HG03064 (cell line): ENCODE data around the gene TRIML1.

Experiments used
- ATAC-seq: cut with Tn5 transposase; IDR thresholded peaks from one replicate; pipeline ENCODE4 v1.9.1; 2021; ENCODE audit warnings: low read depth; ENCODE audit not compliant: unreplicated experiment

The TRIML1 gene, protein sequence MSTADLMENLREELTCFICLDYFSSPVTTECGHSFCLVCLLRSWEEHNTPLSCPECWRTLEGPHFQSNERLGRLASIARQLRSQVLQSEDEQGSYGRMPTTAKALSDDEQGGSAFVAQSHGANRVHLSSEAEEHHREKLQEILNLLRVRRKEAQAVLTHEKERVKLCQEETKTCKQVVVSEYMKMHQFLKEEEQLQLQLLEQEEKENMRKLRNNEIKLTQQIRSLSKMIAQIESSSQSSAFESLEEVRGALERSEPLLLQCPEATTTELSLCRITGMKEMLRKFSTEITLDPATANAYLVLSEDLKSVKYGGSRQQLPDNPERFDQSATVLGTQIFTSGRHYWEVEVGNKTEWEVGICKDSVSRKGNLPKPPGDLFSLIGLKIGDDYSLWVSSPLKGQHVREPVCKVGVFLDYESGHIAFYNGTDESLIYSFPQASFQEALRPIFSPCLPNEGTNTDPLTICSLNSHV

DNA sequence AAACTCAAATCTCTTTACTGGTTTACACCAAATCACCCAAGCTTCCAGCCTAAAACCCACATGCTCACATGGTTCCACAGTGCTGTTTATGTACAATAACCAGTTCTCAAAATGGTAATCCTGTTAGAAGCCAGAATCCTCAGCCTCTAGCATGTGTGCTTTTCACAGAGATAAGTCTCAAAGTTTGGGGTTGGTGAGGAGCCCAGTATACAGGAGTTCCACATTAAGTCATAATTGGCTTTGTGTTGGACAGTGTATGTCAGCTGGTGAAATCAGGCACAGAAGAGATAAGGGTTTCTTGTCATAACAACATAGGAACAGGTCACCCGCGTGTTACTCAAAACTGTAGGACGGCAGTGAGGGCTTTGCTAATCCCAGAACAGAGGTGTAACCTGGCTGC lies at the start of gene TRIML1:
Gene TRIML1, plus strand, starts transcription at position 301 of the 400 bp plus-strand sequence. CDS start 118 bp downstream, outside the sequence.
- no peak for ATAC-seq

GRCh38 chr4:188092824-188093223 lies 46.4 kb upstream of the TRIML1 start:
- no peak for ATAC-seq

GRCh38 chr4:188106454-188106853 lies 32.8 kb upstream of the TRIML1 start:
- ATAC-seq: no peak

GRCh38 chr4:188107931-188108843 lies 31.1 kb upstream of the TRIML1 start:
- ATAC-seq: no peak

- no peak for ATAC-seq
These were observed 30.0 kb upstream of the TRIML1 start, which contains the start of gene TRIML2 for GRCh38 chr4:188109157-188109755. TSS of gene TRIML2 (minus strand) at chr4:188109603. CDS start at chr4:188105368, 4,235 bp downstream.

DNA sequence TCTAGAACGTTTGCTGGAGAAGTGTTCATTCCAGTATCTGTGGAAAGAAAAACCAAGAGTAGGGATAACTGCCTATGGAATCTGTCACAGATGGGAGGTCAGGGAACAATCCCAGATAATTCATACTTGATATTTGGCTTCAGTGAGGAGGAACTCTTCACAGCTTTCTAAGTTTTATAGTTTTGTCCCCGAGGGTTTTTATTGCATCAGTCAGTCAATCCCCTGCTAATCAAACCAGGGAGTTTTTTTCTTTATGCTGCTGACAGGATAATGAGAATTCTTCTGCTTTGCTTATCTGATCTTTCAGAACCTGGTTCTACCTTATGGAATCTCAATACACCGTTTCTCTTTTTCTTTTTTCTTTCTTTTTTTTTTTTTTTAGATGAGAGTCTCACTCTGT lies 29.2 kb upstream of the TRIML1 start:
- ATAC-seq: no peak

DNA sequence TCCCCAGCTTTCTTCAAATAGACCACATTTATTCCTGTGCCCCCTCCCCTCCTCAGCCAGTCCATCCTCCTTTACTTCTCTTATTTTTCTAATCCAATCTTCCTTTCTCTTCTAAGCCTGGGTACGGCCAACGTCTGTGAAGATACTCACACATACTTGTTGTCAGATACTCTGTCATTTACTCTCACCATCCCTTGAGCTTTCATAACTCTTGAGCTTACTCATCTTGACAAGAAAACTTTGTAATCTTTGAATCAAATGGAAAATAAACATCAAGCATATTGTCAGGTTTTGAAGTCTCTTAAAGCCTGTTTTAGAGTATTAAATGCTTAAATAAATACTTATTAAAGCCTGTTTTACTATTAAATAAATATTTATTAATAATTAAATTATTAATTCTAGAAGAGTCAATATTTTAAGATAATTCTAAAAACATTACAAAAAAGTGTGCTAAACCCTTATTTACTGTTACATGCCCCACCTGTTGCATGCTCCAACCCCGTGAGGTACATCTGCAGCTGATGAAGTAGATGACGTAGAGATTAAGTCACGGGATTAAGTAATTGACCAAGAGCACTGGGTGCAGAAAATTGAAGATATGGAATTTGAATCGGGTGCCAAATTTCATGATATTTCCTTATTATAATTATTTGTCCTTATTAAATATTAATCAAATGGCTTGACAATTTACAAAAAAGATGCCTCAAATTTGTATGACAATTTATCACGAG lies 28.3 kb upstream of the TRIML1 start:
- no peak for ATAC-seq

GRCh38 chr4:188111955-188112354 lies 27.3 kb upstream of the TRIML1 start:
- ATAC-seq: no peak

DNA sequence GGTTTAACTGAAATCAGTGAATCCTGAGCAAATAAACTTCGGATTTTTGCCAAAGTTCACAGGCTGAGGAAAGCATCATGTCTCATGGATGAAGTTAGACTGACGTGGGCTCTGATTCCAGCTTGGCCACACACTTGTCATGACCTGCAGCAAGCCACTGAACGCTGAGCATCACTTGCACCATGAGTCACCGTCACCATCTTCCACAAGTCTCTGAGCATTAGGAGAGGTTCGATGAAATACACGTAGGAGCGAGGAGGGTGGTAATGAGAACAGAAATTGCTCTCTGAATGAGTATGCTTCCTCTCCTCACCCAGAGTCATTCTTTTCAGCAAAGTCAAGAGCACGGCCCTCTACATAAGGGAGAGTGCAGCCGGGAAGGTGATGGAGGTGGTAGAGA lies 26.1 kb upstream of the TRIML1 start:
- ATAC-seq: no peak

DNA sequence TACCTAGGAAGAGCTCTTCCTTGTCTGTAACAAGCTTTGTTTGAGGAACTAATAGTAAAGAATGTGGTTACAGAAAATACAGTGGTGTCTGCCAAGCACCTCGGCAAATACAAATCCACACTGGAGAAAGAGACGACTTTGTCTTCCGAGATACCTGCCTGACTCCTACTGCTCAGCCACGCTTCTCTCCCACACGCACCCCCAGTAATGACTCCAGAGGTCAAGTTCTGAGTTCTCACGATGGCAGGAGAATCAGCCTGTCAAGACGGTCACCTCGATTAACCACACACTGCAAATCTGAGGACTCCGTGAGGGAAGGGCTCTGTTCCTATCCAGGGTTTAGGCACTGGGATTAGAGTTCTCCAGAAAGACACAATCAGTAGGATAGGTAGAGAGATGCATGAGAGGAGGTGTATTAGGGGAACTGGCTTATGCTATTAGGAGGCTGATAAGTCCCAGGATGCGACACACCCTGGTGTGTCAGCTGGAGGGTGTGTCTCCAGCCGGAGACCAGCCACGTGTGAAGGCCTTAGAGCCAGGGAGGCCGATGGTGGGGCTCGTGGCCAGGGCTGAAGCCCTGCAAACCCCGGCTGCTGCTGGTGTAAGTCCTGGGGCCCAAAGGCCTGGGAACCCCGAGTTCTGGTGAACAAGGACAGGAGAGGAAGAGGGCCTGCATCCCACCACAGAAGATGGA lies 21.5 kb upstream of the TRIML1 start:
- ATAC-seq: no peak

DNA sequence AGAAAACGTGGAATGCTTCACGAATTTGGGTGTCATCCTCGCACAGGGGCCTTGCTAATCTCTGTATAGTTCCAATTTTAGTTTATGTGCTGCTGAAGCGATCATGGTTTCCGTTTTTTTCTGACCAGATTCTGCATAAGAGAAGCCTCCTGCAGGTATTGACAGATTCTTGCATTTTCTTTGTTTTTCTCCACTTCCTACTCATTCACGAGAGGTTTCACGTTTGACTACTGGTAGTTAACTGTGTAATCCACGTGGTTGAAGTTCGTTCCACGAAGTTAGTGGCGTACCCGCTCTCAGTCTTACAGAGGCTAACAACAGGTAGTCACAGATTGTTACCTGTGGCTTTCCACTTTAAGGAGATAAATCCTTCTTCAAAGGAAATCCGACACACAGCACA lies 17.7 kb upstream of the TRIML1 start:
- ATAC-seq: no peak

GRCh38 chr4:188127214-188127874 lies 11.9 kb upstream of the TRIML1 start:
- no peak for ATAC-seq

DNA sequence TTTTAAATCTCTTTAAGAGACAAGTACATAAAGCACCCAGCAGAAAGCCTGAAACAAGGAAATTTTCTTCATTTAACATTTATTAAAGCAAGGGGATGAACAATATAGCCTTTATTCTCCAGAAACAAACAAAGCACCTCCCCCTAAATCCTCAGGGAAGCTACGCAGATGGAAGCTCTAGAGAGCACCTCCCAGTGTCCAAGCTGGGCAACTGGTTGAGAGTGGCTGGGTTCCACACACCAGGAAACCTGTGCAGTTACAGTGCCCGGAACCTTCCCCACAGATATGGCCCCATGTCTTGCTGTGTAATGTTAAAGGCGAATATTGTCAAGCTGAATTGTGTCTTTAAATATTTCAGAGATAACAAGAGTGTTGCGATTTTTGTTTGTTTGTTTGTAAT lies 8.9 kb upstream of the TRIML1 start:
- no peak for ATAC-seq

DNA sequence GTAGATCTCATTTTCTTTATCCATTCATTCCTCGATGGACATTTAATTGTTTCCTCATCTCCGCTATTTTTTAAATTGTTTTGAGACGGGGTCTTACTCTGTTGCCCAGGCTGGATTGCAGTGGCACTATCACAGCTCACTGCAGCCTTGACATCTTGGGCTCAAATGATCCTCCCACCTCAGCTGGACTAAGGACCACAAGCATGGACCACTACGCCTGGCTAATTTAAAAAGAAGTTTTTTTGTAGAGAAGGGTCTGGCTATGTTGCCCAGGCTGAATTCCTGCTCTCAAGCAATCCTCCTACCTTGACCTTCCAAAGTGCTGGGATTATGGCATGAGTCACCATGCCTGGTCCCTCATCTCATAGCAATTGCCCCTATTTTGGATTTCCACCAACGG lies 7.0 kb upstream of the TRIML1 start:
- no peak for ATAC-seq

GRCh38 chr4:188138227-188138626 lies 1.0 kb upstream of the TRIML1 start:
- ATAC-seq: no peak

GRCh38 chr4:188139671-188140070 lies 430 bp downstream of the TRIML1 start:
- ATAC-seq: no peak

- ATAC-seq: no peak
These were observed 4.5 kb downstream of the TRIML1 start for GRCh38 chr4:188143731-188144130.

GRCh38 chr4:188145601-188146000 lies 6.4 kb downstream of the TRIML1 start:
- no peak for ATAC-seq

DNA sequence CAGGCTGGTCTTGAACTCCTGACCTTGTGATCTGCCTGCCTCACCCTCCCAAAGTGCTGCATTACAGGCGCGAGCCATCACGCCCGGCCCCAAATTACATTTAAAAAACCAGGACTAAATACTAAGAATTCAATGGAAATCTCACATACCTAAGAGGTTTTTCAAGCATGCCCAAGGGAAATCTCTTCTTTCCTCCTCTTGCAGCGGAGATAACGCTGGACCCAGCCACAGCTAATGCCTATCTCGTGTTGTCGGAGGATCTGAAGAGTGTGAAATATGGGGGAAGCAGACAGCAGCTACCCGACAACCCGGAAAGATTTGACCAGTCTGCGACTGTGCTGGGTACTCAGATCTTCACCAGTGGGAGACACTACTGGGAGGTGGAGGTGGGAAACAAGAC lies 7.4 kb downstream of the TRIML1 start:
- ATAC-seq: no peak
